Panc1 (cell line): Measurements from ENCODE around the gene NCOR2. TPM values are rescaled to one million over a fixed set of nuclear protein-coding genes. Genes with fewer than 3 reads are reported as not detected.

ENCODE experiments used
- ATAC-seq: fragments of 200-7000 bp; cut with Tn5 transposase; 2 replicates; pipeline ENCODE4 v1.9.1; 2020; ENCODE audit warnings: mild to moderate bottlenecking, moderate library complexity
- BruUV-seq: library from RNA; stranded (reverse); fragments of 400-500 nt; replicated peaks from 2 replicates; lab custom pipeline; 2021; lab: Mats Ljungman, UMichigan
- CTCF ChIA-PET: fragments of 300-600 bp; sonication (Branson Sonifier 250); formaldehyde crosslinking; loops from one replicate; lab custom pipeline; 2022; ENCODE audit warnings: antibody characterized with exemption; lab: Charles Lee
- POLR2A ChIA-PET: fragments of 300-600 bp; sonication (Branson Sonifier 250); formaldehyde crosslinking; loops from one replicate; lab custom pipeline; 2022; ENCODE audit warnings: antibody characterized with exemption; lab: Charles Lee
- DNase-seq: peaks from one replicate; pipeline ENCODE4 v3.0.0-alpha.2; 2010; ENCODE audit warnings: low read depth, low spot score
- H3K27ac ChIP-seq: 2 replicates; pipeline ENCODE4 v1.5.1; 2011; ENCODE audit warnings: mild to moderate bottlenecking, low read length, inconsistent platforms
- H3K27me3 ChIP-seq: fragments of 200-500 bp; sonication (Bioruptor generic); 2 replicates; pipeline ENCODE4 v1.6.0; 2014; ENCODE audit warnings: low read length, inconsistent platforms; ENCODE audit not compliant: control insufficient read depth, insufficient read depth
- H3K36me3 ChIP-seq: fragments of 200-500 bp; sonication (Bioruptor generic); 2 replicates; pipeline ENCODE4 v1.5.1; 2014; ENCODE audit warnings: inconsistent platforms, mild to moderate bottlenecking, low read length, moderate library complexity; ENCODE audit not compliant: control insufficient read depth, insufficient read depth
- H3K4me1 ChIP-seq: 2 replicates; pipeline ENCODE4 v1.5.1; 2011; ENCODE audit warnings: inconsistent platforms, mild to moderate bottlenecking, low read length, moderate library complexity; ENCODE audit not compliant: control insufficient read depth, insufficient read depth
- H3K4me3 ChIP-seq, 2 experiments: 2 replicates each; pipeline ENCODE4 v1.5.1; 2011 to 2012; ENCODE audit warnings: low read depth in 2 of 2, low read length in 2 of 2, mild to moderate bottlenecking in 2 of 2, inconsistent platforms in 1 of 2, moderate library complexity in 1 of 2
- H3K9me3 ChIP-seq: fragments of 200-500 bp; sonication (Bioruptor generic); 2 replicates; pipeline ENCODE4 v1.5.1; 2014; ENCODE audit warnings: low read depth, mild to moderate bottlenecking, inconsistent platforms, low read length, moderate library complexity; ENCODE audit not compliant: control insufficient read depth, insufficient read depth
- POLR2AphosphoS5 ChIP-seq: IDR thresholded peaks from 2 replicates; pipeline ENCODE4 v1.6.1; 2012; ENCODE audit warnings: mild to moderate bottlenecking, low read depth, low read length, moderate library complexity
- SIN3A ChIP-seq: IDR thresholded peaks from 2 replicates; pipeline ENCODE4 v1.6.1; 2012; ENCODE audit warnings: low read depth, mild to moderate bottlenecking, low read length, moderate library complexity, borderline replicate concordance; ENCODE audit not compliant: insufficient read depth
- TCF7L2 ChIP-seq: IDR thresholded peaks from 2 replicates; pipeline ENCODE4 v1.6.1; 2011; ENCODE audit warnings: mild to moderate bottlenecking, low read depth, low read length, inconsistent platforms
- in situ Hi-C: cut with HindIII; loops from 2 replicates; pipeline ENCODE4 v1.10.0; 2016; ENCODE audit warnings: low sequenced_read_pairs, low pct_unique_long_range_greater_than_20kb
- intact Hi-C: fragments of 100-400 bp; cut with micrococcal nuclease; formaldehyde crosslinking; loops from one replicate; pipeline ENCODE4 v1.10.0; 2022; ENCODE audit not compliant: unreplicated experiment
- total RNA-seq: library from RNA; stranded (reverse); gene quantifications from one replicate; pipeline ENCODE4 v1.2.1, GENCODE V29; 2021; ENCODE audit not compliant: unreplicated experiment
- TF ChIP-seq, protein P1 (sequence below), 2 experiments: IDR thresholded peaks; 2 replicates each; pipeline ENCODE4 v1.6.1; 2011 to 2012; ENCODE audit warnings: low read depth in 2 of 2, control low read depth in 1 of 2, low read length in 1 of 2, mild to moderate bottlenecking in 1 of 2, moderate library complexity in 1 of 2; ENCODE audit not compliant: insufficient read depth in 1 of 2
- TF ChIP-seq, protein P2 (sequence below): fragments of 450-650 bp; IDR thresholded peaks from 2 replicates; pipeline ENCODE4 v1.5.1; 2017; ENCODE audit warnings: mild to moderate bottlenecking

NCOR2 gene
- total RNA-seq, 1 experiment from 2014 or later: 461 TPM

DNA sequence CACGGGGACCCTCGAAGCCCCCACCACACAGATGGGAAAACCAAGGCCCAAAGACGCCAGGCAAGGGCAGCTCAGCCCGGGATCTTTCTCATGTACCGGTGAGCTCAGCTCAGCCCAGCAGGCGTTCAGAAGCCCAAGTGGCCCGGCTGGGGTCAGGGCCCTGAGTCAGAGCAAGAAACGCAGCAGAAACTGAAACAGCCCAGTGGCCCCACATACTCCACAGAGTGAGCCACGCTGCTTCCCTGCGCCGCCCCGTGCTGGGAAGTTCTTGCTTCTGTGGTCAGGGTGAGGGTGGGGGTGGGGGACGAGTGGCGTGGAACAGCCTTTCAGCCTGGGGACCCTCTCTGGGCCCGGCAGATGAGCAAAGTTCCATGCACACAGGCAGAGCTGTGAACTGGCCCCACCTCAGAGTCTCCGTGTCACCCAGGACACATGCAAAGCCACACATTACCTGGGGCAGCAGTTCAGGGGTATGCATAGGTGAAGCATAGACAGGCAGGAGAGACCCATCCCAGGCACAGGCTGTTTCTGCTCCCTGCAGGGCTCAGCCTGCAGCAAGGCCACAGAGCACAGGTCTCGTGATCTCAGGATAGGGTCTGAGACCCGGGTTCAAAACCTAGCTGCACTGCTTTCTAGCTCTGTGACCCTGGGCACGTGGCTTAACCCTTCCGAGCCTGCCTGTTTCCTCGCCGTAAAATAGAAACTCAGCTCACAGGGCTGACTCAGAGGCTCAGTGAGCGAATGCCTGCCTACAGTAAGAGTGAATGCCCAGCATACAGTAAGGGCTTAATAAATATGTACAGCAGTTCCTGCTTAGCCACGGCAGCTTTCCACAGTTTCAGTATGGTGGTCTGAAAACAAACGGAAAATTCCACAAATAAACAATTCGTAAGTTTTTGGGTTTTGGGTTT, 21.6 kb downstream of the NCOR2 start:
- Histone ChIP-seq H3K4me1 (peaks cover 86% of the 10 kb centered on the region), H3K36me3 (no peaks in the 10 kb centered on the region), H3K4me3 (peak overlapping the region in 1 of 2 experiments; percentile 28; a peak in 2 of 4 replicates), H3K9me3 (no peaks in the 10 kb centered on the region), H3K27me3 (no peaks in the 10 kb centered on the region), H3K27ac (peak overlapping the region; percentile 98)
- peak; percentile 21 for ATAC-seq
- ChIA-PET CTCF (no interaction called here), POLR2A (interaction anchor here (0.7 kb wide), 1 partner anchor 27 kb away, joined by 8 read pairs; no protein-coding TSS in a partner anchor)
- TF ChIP-seq, protein P1, sequence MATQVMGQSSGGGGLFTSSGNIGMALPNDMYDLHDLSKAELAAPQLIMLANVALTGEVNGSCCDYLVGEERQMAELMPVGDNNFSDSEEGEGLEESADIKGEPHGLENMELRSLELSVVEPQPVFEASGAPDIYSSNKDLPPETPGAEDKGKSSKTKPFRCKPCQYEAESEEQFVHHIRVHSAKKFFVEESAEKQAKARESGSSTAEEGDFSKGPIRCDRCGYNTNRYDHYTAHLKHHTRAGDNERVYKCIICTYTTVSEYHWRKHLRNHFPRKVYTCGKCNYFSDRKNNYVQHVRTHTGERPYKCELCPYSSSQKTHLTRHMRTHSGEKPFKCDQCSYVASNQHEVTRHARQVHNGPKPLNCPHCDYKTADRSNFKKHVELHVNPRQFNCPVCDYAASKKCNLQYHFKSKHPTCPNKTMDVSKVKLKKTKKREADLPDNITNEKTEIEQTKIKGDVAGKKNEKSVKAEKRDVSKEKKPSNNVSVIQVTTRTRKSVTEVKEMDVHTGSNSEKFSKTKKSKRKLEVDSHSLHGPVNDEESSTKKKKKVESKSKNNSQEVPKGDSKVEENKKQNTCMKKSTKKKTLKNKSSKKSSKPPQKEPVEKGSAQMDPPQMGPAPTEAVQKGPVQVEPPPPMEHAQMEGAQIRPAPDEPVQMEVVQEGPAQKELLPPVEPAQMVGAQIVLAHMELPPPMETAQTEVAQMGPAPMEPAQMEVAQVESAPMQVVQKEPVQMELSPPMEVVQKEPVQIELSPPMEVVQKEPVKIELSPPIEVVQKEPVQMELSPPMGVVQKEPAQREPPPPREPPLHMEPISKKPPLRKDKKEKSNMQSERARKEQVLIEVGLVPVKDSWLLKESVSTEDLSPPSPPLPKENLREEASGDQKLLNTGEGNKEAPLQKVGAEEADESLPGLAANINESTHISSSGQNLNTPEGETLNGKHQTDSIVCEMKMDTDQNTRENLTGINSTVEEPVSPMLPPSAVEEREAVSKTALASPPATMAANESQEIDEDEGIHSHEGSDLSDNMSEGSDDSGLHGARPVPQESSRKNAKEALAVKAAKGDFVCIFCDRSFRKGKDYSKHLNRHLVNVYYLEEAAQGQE (IDR thresholded peaks at IDR 0.05; ENCODE audit: insufficient read depth in 1 of 2, low read depth in 2 of 2, low read length in 1 of 2): no peak
- TF ChIP-seq TCF7L2 (no peak), SIN3A (0 out of 2 replicates have a peak, but pooled peaks have one; percentile 27), POLR2AphosphoS5 (no peak)
- TF ChIP-seq, protein P2, sequence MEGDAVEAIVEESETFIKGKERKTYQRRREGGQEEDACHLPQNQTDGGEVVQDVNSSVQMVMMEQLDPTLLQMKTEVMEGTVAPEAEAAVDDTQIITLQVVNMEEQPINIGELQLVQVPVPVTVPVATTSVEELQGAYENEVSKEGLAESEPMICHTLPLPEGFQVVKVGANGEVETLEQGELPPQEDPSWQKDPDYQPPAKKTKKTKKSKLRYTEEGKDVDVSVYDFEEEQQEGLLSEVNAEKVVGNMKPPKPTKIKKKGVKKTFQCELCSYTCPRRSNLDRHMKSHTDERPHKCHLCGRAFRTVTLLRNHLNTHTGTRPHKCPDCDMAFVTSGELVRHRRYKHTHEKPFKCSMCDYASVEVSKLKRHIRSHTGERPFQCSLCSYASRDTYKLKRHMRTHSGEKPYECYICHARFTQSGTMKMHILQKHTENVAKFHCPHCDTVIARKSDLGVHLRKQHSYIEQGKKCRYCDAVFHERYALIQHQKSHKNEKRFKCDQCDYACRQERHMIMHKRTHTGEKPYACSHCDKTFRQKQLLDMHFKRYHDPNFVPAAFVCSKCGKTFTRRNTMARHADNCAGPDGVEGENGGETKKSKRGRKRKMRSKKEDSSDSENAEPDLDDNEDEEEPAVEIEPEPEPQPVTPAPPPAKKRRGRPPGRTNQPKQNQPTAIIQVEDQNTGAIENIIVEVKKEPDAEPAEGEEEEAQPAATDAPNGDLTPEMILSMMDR: no peak
- no TSS peak for BruUV-seq
- no peak for DNase-seq
- in situ Hi-C loops (no loop called here), intact Hi-C loops (no loop called here)

DNA sequence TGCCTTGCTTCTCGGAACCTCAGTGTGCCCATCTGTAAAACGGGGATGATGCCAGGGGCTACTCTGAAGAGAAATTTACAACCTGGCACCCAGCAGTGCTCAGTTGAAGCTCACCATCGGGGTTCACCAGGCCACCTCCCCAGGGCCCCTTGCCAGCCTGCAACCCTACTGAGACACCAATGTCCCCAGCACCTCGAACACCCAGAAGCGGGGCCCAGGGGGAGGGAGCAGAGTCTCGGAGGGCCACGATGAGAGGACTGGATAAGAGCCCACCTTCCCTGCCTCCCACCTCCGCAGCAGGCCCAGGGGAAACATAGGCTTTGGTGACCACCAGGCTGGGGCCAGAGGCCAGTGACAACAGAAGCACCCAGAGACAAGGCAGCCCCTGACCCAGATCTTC, 22.4 kb downstream of the NCOR2 start:
- Histone ChIP-seq H3K4me1 (peaks cover 81% of the 10 kb centered on the region), H3K27ac (peak overlapping the region; percentile 98), H3K4me3 (peak overlapping the region in 1 of 2 experiments; percentile 9; a peak in 2 of 4 replicates), H3K36me3 (no peaks in the 10 kb centered on the region), H3K9me3 (no peaks in the 10 kb centered on the region), H3K27me3 (no peaks in the 10 kb centered on the region)
- CTCF ChIA-PET: no interaction called here
- intact Hi-C loops (no loop called here), in situ Hi-C loops (no loop called here)
- DNase-seq (no peak), ATAC-seq (no peak)
- TF ChIP-seq SIN3A (no peak), POLR2AphosphoS5 (no peak), TCF7L2 (no peak)
- TF ChIP-seq, protein P2: no peak
- TF ChIP-seq, protein P1 (IDR thresholded peaks at IDR 0.05; ENCODE audit: insufficient read depth in 1 of 2, low read depth in 2 of 2, low read length in 1 of 2): no peak
- no TSS peak for BruUV-seq
- POLR2A ChIA-PET: interaction anchor here (0.7 kb wide), 1 partner anchor 26 kb away, joined by 8 read pairs; no protein-coding TSS in a partner anchor
